Neural cell (in vitro differentiated cells): ENCODE data around the gene ZNF778. TPM values are rescaled to one million over a fixed set of nuclear protein-coding genes. Genes with fewer than 3 reads are reported as not detected.

Source experiments
- H2AFZ ChIP-seq: fragments of 200-600, 300-800 bp; sonication (generic), shearing (Covaris generic); 2 replicates; pipeline ENCODE4 v1.6.0; 2014; ENCODE audit warnings: low read depth, mild to moderate bottlenecking, antibody characterized with exemption, low read length, moderate library complexity
- H3F3A ChIP-seq: fragments of 200-600 bp; shearing (Covaris generic); 2 replicates; pipeline ENCODE4 v1.6.1; 2016; ENCODE audit warnings: mild to moderate bottlenecking, moderate library complexity, mixed read lengths, antibody characterized with exemption, low read length; ENCODE audit not compliant: insufficient read depth, poor library complexity, severe bottlenecking
- H3K27ac ChIP-seq: fragments of 200-600, 300-800 bp; sonication (generic), shearing (Covaris generic); 2 replicates; pipeline ENCODE4 v1.5.1; 2014; ENCODE audit warnings: mild to moderate bottlenecking, low read length, moderate library complexity
- H3K27me3 ChIP-seq: fragments of 300-800, 200-600 bp; sonication (generic), shearing (Covaris generic); 2 replicates; pipeline ENCODE4 v1.6.0; 2014; ENCODE audit warnings: mild to moderate bottlenecking, low read depth, low read length, moderate library complexity; ENCODE audit not compliant: insufficient read depth
- H3K36me3 ChIP-seq: fragments of 300-800, 200-600 bp; sonication (generic), shearing (Covaris generic); 2 replicates; pipeline ENCODE4 v1.5.1; 2014; ENCODE audit warnings: mild to moderate bottlenecking, antibody characterized with exemption, low read length, moderate library complexity; ENCODE audit not compliant: insufficient read depth
- H3K4me2 ChIP-seq: fragments of 300-800, 200-600 bp; sonication (generic), shearing (Covaris generic); 2 replicates; pipeline ENCODE4 v1.6.0; 2014; ENCODE audit warnings: mild to moderate bottlenecking, low read length
- H3K4me3 ChIP-seq: fragments of 300-800, 200-600 bp; sonication (generic), shearing (Covaris generic); 2 replicates; pipeline ENCODE4 v1.5.1; 2014; ENCODE audit warnings: mild to moderate bottlenecking, low read length, moderate library complexity
- H3K79me2 ChIP-seq: fragments of 200-600 bp; shearing (Covaris generic); replicated peaks from 2 replicates; pipeline ENCODE4 v1.6.0; 2014; ENCODE audit warnings: mild to moderate bottlenecking, low read length, moderate library complexity; ENCODE audit not compliant: insufficient read depth
- H3K9ac ChIP-seq: fragments of 300-800, 200-600 bp; sonication (generic), shearing (Covaris generic); 2 replicates; pipeline ENCODE4 v1.6.1; 2016; ENCODE audit warnings: mild to moderate bottlenecking, low read length, mixed read lengths
- H3K9me2 ChIP-seq: fragments of 200-600 bp; shearing (Covaris generic); 2 replicates; pipeline ENCODE4 v1.6.1; 2016; ENCODE audit warnings: mild to moderate bottlenecking, low read length, mixed read lengths; ENCODE audit not compliant: insufficient read depth
- H3K9me3 ChIP-seq: fragments of 200-600, 300-800 bp; sonication (generic), shearing (Covaris generic); 2 replicates; pipeline ENCODE4 v1.6.1; 2016; ENCODE audit warnings: mild to moderate bottlenecking, mixed run types, low read length, moderate library complexity, mixed read lengths
- H4K20me1 ChIP-seq: fragments of 200-600 bp; shearing (Covaris generic); 2 replicates; pipeline ENCODE4 v1.6.1; 2016; ENCODE audit warnings: mild to moderate bottlenecking, mixed run types; ENCODE audit not compliant: insufficient read depth
- EP300 ChIP-seq: fragments of 450-650 bp; conservative IDR thresholded peaks from 2 replicates; pipeline ENCODE4 v1.6.1; 2014; ENCODE audit warnings: antibody characterized with exemption, mild to moderate bottlenecking, moderate library complexity; ENCODE audit not compliant: poor library complexity, severe bottlenecking
- EZH2 ChIP-seq: fragments of 200-600, 300-800 bp; shearing (Covaris generic), sonication (generic); IDR thresholded peaks from 2 replicates; pipeline ENCODE4 v1.6.1; 2014; ENCODE audit warnings: antibody characterized with exemption, low read length, borderline replicate concordance, mild to moderate bottlenecking; ENCODE audit not compliant: insufficient read depth, poor library complexity, severe bottlenecking
- MXI1 ChIP-seq: fragments of 450-650 bp; conservative IDR thresholded peaks from 2 replicates; pipeline ENCODE4 v1.6.1; 2014; ENCODE audit warnings: antibody characterized with exemption, mild to moderate bottlenecking; ENCODE audit not compliant: poor library complexity, severe bottlenecking
- POLR2AphosphoS5 ChIP-seq: IDR thresholded peaks from 2 replicates; pipeline ENCODE4 v1.6.1; 2012
- RAD21 ChIP-seq: fragments of 450-650 bp; conservative IDR thresholded peaks from 2 replicates; pipeline ENCODE4 v1.6.1; 2014; ENCODE audit warnings: antibody characterized with exemption, mild to moderate bottlenecking, moderate library complexity
- REST ChIP-seq: IDR thresholded peaks from 2 replicates; pipeline ENCODE4 v1.6.1; 2012; ENCODE audit warnings: borderline replicate concordance
- SMC3 ChIP-seq: fragments of 450-650 bp; conservative IDR thresholded peaks from 2 replicates; pipeline ENCODE4 v1.6.1; 2014; ENCODE audit warnings: antibody characterized with exemption, mild to moderate bottlenecking, moderate library complexity; ENCODE audit not compliant: poor library complexity
- TAF1 ChIP-seq: IDR thresholded peaks from 2 replicates; pipeline ENCODE4 v1.6.1; 2012; ENCODE audit warnings: low read depth
- polyA plus RNA-seq: library from polyadenylated mRNA; depleted of rRNA; stranded (reverse); fragments of >200 nt; gene quantifications from 2 replicates; pipeline ENCODE4 v1.2.3, GENCODE V29; 2014
- TF ChIP-seq, protein P1 (sequence below): fragments of 450-650 bp; IDR thresholded peaks from 2 replicates; pipeline ENCODE4 v1.5.1; 2014; ENCODE audit warnings: antibody characterized with exemption, mild to moderate bottlenecking, moderate library complexity; ENCODE audit not compliant: poor library complexity, severe bottlenecking

ZNF778 gene
- polyA plus RNA-seq, 1 donor from 2014 or later: 14.7 TPM

GRCh38 chr16:89197033-89197632 lies 20.4 kb upstream of the ZNF778 start:
- H3K27me3 ChIP-seq: peaks cover 28% of the 10 kb centered on the region
- no peaks in the 10 kb centered on the region for H3K79me2 ChIP-seq
- no peaks in the 10 kb centered on the region for H4K20me1 ChIP-seq
- no peak overlapping the region for H3K4me2 ChIP-seq
- H3K9me3 ChIP-seq: no peaks in the 10 kb centered on the region
- TF ChIP-seq EZH2: no peak
- TF ChIP-seq REST: no peak
- no peak for TF ChIP-seq RAD21
- TF ChIP-seq, protein P1, sequence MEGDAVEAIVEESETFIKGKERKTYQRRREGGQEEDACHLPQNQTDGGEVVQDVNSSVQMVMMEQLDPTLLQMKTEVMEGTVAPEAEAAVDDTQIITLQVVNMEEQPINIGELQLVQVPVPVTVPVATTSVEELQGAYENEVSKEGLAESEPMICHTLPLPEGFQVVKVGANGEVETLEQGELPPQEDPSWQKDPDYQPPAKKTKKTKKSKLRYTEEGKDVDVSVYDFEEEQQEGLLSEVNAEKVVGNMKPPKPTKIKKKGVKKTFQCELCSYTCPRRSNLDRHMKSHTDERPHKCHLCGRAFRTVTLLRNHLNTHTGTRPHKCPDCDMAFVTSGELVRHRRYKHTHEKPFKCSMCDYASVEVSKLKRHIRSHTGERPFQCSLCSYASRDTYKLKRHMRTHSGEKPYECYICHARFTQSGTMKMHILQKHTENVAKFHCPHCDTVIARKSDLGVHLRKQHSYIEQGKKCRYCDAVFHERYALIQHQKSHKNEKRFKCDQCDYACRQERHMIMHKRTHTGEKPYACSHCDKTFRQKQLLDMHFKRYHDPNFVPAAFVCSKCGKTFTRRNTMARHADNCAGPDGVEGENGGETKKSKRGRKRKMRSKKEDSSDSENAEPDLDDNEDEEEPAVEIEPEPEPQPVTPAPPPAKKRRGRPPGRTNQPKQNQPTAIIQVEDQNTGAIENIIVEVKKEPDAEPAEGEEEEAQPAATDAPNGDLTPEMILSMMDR: no peak
- TF ChIP-seq POLR2AphosphoS5: no peak
- no peak for TF ChIP-seq SMC3
- no peaks in the 10 kb centered on the region for H3K36me3 ChIP-seq
- no peak overlapping the region for H3K9ac ChIP-seq
- H3K9me2 ChIP-seq: no peaks in the 10 kb centered on the region
- no peak overlapping the region for H3K27ac ChIP-seq
- H3F3A ChIP-seq: no peaks in the 10 kb centered on the region
- no peak overlapping the region for H2AFZ ChIP-seq
- no peak overlapping the region for H3K4me3 ChIP-seq

DNA sequence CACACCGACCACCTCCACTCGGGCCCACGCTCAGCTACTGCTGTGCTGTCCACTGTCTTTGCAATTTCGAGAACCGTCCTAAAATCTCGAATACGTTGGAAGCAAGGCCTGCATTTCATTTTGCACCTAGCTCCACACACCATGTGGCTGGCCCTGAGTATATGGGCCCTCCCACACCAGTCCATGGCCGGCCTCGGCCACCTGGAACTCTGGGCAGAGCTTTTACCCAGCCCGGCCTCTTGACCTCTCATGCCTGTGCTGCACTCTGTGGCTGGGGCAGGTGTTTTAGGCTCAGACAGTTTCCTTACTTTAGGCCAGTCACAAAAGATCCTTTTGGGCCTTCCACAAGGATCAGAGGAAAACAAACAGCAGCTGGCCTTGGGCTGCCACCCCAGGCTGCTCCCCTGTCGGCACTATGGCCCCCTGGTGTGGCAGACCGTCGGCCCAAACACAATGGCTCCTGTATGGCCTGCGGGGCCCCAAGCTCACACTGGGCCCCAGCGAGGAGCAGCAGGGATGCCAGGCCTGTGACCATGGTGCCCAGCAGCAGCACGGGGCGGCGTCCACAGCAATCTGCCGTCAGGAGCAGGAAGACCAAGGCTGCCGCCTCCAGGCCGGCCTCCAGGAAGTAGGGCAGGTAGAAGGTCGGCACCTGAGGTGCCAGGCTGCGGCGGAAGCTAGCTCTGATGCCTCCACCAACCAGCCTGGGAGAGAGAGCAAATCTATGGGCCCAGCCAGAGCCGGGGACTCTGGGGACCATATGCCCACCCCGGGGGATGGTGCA lies 19.7 kb upstream of the ZNF778 start:
- H3K27me3 ChIP-seq: peaks cover 33% of the 10 kb centered on the region
- no peaks in the 10 kb centered on the region for H3K9me2 ChIP-seq
- TF ChIP-seq MXI1: no peak
- TF ChIP-seq RAD21: no peak
- TF ChIP-seq POLR2AphosphoS5: no peak
- TF ChIP-seq EZH2: no peak
- no peak for TF ChIP-seq SMC3
- no peak for TF ChIP-seq EP300
- no peak for TF ChIP-seq REST
- TF ChIP-seq TAF1: no peak
- TF ChIP-seq, protein P1: no peak
- H3K27ac ChIP-seq: no peak overlapping the region
- no peak overlapping the region for H2AFZ ChIP-seq
- H3K9me3 ChIP-seq: peaks cover 4% of the 10 kb centered on the region
- H3K36me3 ChIP-seq: no peaks in the 10 kb centered on the region
- no peaks in the 10 kb centered on the region for H3F3A ChIP-seq
- H3K9ac ChIP-seq: no peak overlapping the region
- H3K4me3 ChIP-seq: no peak overlapping the region
- H3K79me2 ChIP-seq: no peaks in the 10 kb centered on the region
- no peaks in the 10 kb centered on the region for H4K20me1 ChIP-seq
- no peak overlapping the region for H3K4me2 ChIP-seq
